ENCODE measurements around the gene SPRR4.
"Not testable (repeated sequence)": the region's sequence is repeated elsewhere in the genome, so short reads cannot be mapped to it uniquely, and the experiment has no call there.

DNA sequence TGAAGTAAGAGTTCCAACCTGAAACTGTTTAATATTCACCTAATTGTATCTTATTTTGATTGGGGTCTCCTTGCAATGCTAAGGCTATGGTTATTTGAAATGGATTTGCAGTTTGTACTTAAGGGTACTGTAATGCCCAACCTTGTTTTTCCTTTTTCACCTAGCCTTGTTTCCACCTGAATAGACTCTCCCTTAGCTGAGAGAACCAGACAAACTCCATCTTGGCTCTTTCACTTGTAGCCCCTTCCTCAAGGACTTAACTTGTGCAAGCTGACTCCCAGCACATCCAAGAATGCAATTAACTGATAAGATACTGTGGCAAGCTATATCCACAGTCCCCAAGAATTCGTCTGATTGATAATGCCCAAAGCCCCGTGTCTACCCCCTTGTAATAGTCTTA is 51.4 kb downstream of the SPRR4 start:
- TF ChIP-seq POLR2A, POLR2AphosphoS5, EP300 (IDR thresholded peaks at IDR 0.05): not testable (repeated sequence)
- TF ChIP-seq, protein P1, sequence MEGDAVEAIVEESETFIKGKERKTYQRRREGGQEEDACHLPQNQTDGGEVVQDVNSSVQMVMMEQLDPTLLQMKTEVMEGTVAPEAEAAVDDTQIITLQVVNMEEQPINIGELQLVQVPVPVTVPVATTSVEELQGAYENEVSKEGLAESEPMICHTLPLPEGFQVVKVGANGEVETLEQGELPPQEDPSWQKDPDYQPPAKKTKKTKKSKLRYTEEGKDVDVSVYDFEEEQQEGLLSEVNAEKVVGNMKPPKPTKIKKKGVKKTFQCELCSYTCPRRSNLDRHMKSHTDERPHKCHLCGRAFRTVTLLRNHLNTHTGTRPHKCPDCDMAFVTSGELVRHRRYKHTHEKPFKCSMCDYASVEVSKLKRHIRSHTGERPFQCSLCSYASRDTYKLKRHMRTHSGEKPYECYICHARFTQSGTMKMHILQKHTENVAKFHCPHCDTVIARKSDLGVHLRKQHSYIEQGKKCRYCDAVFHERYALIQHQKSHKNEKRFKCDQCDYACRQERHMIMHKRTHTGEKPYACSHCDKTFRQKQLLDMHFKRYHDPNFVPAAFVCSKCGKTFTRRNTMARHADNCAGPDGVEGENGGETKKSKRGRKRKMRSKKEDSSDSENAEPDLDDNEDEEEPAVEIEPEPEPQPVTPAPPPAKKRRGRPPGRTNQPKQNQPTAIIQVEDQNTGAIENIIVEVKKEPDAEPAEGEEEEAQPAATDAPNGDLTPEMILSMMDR (IDR thresholded peaks at IDR 0.05) = not testable (repeated sequence)

Data from stomach (tissue), 4 donors.